HL-60 (cell line): ENCODE data around the gene FCRL4.

Experiments
- SPI1 ChIP-seq: IDR thresholded peaks from 2 replicates; pipeline ENCODE4 v1.6.1; 2012; ENCODE audit warnings: low read depth, mild to moderate bottlenecking, borderline replicate concordance
- TF ChIP-seq, protein P1 (sequence below): IDR thresholded peaks from one replicate; pipeline ENCODE4 v1.5.1; 2011; ENCODE audit warnings: low read length, control low read depth, inconsistent platforms; ENCODE audit not compliant: insufficient read depth

- TF ChIP-seq, protein P1, sequence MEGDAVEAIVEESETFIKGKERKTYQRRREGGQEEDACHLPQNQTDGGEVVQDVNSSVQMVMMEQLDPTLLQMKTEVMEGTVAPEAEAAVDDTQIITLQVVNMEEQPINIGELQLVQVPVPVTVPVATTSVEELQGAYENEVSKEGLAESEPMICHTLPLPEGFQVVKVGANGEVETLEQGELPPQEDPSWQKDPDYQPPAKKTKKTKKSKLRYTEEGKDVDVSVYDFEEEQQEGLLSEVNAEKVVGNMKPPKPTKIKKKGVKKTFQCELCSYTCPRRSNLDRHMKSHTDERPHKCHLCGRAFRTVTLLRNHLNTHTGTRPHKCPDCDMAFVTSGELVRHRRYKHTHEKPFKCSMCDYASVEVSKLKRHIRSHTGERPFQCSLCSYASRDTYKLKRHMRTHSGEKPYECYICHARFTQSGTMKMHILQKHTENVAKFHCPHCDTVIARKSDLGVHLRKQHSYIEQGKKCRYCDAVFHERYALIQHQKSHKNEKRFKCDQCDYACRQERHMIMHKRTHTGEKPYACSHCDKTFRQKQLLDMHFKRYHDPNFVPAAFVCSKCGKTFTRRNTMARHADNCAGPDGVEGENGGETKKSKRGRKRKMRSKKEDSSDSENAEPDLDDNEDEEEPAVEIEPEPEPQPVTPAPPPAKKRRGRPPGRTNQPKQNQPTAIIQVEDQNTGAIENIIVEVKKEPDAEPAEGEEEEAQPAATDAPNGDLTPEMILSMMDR = no peak
- TF ChIP-seq SPI1 = no peak
These were observed 57.0 kb downstream of the FCRL4 start for GRCh38 chr1:157540852-157541251.
